PC-9 (cell line): ENCODE data around the gene MRPL52.

Experiments used
- CTCF ChIP-seq: fragments of 200-600 bp; sonication (generic); conservative IDR thresholded peaks from 2 replicates; pipeline ENCODE4 v1.6.1; 2017; ENCODE audit warnings: mixed run types, antibody characterized with exemption, mild to moderate bottlenecking, moderate library complexity
- EZH2 ChIP-seq: fragments of 200-600 bp; sonication (generic); IDR thresholded peaks from 2 replicates; pipeline ENCODE4 v1.8.0; 2017; ENCODE audit warnings: antibody characterized with exemption, low read depth

DNA sequence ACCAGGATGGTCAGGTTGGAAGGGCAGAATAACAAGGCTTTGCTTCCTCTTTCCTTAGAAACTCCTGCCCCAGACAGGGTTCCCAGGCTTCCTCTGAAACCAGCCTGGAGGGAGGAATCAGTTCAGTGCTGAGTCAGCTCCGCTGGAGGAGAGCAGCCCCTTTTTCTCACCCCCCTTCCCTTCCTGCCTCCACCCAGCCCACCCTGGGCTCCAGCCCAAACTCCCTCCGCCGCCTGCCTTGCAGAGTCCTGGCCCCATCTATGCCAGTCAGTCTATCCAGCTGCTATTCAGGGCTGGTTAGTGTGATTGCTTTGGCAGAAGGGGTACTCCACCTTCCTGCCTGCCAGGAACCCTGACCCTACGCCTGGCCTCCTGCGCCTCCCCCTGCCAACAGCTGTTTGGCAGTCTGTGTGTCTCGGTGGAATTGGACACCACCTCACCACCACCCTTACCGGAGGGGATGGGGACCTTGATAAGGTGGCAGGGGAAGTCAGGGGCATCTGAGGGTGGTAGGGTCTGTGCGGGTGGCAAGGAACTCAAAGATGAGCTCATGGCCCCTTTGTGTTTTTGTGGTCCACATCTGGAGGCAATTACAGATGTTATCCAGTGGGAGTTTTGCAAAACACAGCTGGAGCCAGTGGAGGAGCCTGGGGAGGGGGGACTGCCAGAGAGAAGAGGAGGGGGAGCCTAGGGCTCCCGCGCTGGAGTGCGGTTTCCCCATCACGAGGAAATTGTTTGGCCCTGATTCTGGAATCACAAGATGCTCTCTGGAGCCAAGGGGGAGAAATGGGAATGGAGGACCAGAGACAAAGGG is 18.9 kb downstream of the MRPL52 start:
- TF ChIP-seq CTCF = no peak
- TF ChIP-seq EZH2 = no peak
